GM18873 (cell line): ENCODE measurements around the gene UNK.
"Not testable (repeated sequence)": the region's sequence is repeated elsewhere in the genome, so short reads cannot be mapped to it uniquely, and the experiment has no call there.

Experiments
- ATAC-seq: cut with Tn5 transposase; IDR thresholded peaks from one replicate; pipeline ENCODE4 v1.9.1; 2021; ENCODE audit warnings: mild to moderate bottlenecking, moderate library complexity, moderate number of reproducible peaks; ENCODE audit not compliant: unreplicated experiment, low FRiP score

UNK gene

DNA sequence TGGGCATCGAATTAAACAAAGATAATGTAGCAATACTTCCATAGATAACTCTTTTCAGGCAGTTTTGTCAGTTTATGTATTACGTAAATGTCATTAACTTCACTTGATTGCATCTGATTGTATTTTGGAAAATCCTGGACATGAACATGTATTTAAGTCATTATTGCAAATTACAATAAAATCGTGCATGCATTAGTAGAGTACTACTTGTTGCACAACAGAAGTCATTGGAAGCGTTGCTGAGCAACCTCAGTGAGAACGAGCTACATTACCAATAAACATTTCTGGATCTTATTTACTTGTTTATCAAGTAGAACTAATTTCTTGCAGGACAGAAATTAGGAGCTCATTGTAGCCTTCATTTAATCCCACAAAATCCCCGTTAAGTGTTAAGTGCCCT, 6.6 kb downstream of the UNK start:
- ATAC-seq, result no peak

- ATAC-seq, result no peak
Measured at GRCh38 chr17:75793460-75793859, 8.9 kb downstream of the UNK start.

DNA sequence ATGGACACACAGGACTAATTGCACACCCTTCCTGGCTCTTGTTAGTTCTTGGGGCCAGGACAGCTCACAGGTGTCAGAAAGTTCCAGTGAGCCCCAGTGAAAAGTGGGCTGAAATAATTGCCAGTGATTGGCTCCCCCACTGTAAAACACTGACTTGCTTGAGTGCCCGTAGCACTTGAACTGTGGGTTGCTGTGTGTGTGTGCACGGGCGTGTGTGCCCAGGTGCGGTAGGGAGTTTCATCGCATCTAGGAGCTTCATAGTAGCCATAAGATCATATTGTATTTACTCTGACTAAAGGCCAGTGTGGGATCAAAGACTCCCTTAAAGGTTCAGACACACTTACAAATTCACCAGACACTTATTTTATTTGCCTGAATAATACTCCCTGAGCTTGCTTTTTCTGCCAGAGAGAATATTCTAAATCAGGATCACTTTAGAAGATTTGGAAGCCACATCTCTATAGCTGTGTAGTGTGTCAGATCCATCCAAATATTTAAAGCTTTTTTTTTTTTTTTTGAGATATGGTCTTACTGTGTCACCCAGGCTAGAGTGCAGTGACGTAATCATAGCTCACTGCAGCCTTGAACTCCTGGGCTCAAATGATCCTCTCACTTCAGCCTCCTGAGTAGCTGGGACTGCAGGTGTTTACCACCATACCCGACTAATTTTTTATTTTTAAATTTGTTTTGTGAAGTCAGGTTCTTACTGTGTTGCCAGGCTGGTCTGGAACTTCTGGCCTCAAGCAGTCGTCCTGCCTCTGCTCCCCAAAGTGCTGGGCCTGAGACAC, 11.4 kb downstream of the UNK start:
- no peak for ATAC-seq

- ATAC-seq, result no peak
Measured at GRCh38 chr17:75799402-75799801, 14.8 kb downstream of the UNK start.

GRCh38 chr17:75803883-75804282, 19.3 kb downstream of the UNK start:
- ATAC-seq, result no peak

- no peak for ATAC-seq
Measured at GRCh38 chr17:75806822-75807500, 22.4 kb downstream of the UNK start.

DNA sequence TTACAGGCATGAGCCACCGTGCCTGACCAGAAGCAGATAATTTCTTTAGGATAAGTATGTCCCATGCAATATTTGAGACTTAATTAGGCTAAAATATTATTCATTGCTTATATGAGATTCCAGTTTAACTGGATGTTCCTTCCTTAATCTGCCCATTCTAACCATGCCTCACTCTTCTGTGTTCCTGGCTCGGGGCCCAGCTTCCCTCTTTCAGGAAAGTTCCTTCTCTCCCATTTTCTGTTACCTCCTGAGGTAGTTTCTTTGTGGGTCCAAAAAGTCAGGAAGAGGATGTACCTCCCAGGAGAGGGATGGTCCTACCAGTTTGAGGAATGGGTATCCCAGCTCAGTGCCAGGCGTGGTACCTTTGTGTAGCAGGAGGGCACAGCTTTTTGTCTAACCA, 23.3 kb downstream of the UNK start:
- ATAC-seq, result no peak

DNA sequence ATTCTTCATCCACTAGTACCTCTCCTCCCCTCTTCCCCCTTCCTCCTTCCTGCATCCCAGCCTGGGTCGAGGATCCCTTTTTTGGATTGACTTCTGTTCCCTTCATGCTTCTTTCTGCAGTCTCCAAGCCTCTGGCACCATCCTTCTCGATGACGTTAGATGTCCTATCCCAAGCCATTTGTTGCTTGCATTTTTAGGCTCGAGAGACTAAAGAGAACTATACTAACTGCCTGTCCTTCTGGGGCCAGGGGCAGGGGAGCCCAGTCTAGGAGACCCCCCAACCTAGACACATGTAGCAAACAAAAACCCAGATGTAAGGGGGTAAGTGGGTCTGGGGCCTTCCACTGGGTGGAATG, 23.9 kb downstream of the UNK start:
- no peak for ATAC-seq

- ATAC-seq, result no peak
Measured at GRCh38 chr17:75808905-75809621, 24.5 kb downstream of the UNK start.

- ATAC-seq, result no peak
Measured at GRCh38 chr17:75809631-75810111, 25.1 kb downstream of the UNK start.

DNA sequence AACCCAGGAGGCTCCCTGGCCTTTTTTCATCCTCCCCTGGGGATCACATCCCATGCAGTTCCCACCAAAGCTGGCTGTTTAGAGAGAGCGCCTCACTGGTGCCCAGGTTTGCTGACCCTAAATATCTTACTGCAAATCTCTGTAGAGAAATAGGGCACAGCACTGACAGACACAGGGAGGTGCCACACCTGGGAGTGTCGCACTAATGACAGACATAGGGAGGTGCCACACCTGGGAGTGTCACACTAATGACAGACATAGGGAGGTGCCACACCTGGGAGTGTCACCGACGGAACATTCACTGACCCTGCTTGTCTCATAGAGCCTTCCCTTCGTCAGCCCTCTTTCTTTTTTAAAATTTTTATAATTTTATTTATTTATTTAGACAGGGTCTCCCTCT, 25.6 kb downstream of the UNK start:
- ATAC-seq, result no peak

GRCh38 chr17:75810756-75811155, 26.1 kb downstream of the UNK start:
- ATAC-seq, result not testable (repeated sequence)

GRCh38 chr17:75811174-75811573, 26.6 kb downstream of the UNK start:
- ATAC-seq, result no peak

DNA sequence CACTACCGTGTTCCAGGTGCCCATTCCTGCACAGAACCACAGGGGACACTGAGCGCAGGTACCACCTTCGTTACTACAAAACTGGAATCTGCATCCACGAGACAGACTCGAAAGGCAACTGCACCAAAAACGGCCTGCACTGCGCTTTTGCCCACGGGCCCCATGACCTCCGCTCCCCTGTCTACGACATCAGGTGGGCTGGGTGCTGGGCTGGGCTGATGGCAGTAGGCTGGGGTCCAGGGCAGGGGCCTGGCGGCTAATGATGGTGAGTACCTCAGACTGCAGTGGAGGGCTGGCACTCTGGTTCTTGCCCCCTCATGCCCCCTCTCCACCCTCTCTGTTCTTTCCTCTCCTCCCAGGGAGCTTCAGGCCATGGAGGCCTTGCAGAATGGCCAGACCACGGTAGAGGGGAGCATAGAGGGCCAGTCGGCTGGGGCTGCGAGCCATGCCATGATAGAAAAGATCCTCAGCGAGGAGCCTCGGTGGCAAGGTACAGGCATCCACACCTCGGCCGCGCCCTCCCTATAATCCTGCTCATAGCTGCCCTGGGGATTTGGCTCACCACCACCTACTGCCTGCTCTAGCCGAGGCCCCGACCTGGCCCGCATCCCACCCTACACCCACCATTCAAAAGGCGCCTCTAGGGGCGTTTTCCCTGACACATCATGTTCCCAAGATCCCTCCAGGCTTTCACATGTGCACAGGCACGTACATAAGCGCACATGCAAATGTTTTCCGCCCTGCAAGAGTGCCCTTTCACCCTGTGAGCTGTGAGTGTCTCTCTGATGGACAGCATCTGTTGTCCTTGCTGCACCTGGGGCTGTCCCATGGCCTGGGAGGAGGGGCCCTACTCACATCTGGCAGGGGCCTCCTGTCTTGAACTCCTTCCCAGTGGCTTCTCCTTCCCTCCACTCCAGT, 27.7 kb downstream of the UNK start:
- ATAC-seq, result no peak

DNA sequence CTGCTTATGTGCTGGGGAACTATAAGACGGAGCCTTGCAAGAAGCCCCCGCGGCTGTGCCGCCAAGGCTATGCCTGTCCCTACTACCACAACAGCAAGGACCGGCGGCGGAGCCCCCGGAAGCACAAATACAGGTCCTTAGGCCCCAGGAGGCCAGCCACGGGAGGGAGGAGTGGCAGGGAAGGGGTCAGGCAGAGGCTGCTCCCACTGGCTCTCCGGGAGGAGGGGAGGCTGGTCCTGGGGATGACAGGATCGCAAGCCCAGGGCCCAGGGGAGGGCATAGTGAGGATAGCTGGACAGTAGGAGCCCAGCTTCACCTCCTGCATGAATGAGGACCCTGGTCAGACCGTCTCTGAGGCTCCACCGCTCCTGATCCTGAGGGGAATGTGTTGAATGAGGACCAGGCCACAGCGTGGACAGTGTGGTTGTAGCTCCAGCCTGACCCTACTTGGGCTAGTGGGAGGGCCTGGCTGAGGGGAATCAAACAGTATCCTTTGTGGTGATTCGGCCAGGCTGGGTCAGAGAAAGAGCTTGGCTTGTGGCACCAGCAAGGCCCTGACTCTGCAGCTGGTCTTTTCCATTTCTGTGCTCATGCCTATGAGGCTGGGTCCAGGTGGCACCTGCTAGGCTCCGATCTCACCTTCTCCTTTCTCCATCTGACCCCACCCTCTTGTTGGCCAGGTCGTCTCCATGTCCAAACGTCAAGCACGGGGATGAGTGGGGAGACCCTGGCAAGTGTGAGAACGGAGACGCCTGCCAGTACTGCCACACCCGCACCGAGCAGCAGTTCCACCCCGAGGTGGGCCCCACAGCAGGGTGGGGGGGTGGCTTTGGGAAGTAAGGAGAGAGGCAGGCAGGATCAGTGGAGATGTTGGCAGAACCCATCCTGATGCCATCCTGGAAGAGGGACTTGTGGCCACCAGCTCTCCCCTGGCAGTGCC, 28.7 kb downstream of the UNK start:
- ATAC-seq, result no peak

DNA sequence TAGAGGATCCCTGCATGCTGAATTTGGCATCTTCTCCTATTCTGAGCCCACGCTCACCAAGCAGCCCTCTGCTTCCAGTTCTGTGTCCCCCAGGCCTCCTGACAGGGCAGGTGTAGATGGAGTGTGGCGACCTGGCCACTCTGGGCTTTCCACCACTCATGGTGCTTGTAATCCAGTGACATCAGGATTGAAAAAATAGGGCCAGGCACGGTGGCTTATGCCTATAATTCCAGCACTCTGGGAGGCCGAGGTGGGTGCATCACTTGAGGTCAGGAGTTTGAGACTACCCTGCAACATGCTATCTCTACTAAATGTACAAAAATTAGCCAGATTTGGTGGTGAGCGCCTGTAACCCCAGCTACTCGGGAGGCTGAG, 29.4 kb downstream of the UNK start:
- no peak for ATAC-seq

DNA sequence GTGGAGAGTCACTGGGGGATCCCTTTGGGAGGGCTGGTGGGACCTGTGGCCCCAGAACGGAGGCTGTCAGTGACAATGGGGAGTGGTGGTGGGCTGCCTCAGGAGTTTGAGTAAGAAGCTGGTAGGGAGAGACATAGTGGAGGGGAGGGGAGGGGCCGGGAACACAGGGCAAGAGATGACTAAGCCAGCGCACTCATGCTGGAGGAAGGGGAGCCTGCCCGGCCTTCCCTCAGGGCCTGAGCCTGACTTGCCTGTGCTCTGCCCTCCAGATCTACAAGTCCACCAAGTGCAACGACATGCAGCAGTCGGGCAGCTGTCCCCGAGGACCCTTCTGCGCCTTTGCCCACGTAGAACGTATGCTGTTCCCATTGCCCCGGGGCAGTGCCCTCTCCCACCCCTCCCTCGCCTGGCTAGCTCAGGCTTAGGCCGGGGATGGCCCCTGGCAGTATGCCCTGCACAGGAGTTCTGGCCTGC, 30.3 kb downstream of the UNK start:
- no peak for ATAC-seq

- ATAC-seq, result no peak
Measured at GRCh38 chr17:75815399-75815798, 30.8 kb downstream of the UNK start.

DNA sequence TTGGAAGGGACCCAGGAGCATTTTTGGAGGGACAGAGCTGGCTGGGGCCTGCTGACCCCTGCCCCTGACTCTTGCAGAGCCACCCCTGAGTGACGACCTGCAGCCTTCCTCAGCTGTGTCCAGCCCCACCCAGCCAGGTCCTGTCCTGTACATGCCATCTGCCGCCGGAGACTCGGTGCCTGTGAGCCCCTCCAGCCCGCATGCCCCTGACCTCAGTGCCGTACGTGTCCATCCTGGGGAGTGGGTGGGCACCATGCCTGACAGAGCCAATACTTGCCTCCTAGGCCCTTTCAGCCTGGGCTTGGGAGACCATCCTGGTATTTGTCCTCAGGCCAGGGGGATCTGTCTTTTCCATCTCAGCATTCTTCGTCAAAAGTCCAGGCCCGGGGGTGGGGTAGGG, 32.1 kb downstream of the UNK start:
- no peak for ATAC-seq
